MCF 10A (cell line): ENCODE measurements around the gene PDHX. TPM values are rescaled to one million over a fixed set of nuclear protein-coding genes. Genes with fewer than 3 reads are reported as not detected.

ENCODE experiments used
- BruUV-seq: library from RNA; stranded (reverse); fragments of 400-500 nt; replicated peaks from 2 replicates; lab custom pipeline; 2021; lab: Mats Ljungman, UMichigan
- CTCF ChIA-PET: fragments of 300-600 bp; sonication (Branson Sonifier 250); formaldehyde crosslinking; extraction: SDS; loops from one replicate; lab custom pipeline; 2021; ENCODE audit warnings: antibody characterized with exemption, inconsistent platforms; lab: Yijun Ruan, JAX
- POLR2A ChIA-PET: fragments of 300-600, 350-650 bp; sonication (Branson Sonifier 250); formaldehyde crosslinking; extraction: SDS; loops from one replicate; lab custom pipeline; 2020; ENCODE audit warnings: antibody characterized with exemption, inconsistent platforms; lab: Yijun Ruan, JAX
- DNase-seq: peaks from one replicate; pipeline ENCODE4 v3.0.0-alpha.2; 2018; ENCODE audit not compliant: unreplicated experiment
- H3K27ac Mint-ChIP-seq: one replicate; pipeline ENCODE4 v1.8.0; 2022; ENCODE audit warnings: mild to moderate bottlenecking, low read depth, mixed read lengths; ENCODE audit not compliant: unreplicated experiment
- H3K27me3 Mint-ChIP-seq: one replicate; pipeline ENCODE4 v1.8.0; 2022; ENCODE audit warnings: mixed read lengths; ENCODE audit not compliant: insufficient read depth, unreplicated experiment
- H3K36me3 Mint-ChIP-seq: one replicate; pipeline ENCODE4 v1.8.0; 2022; ENCODE audit warnings: mild to moderate bottlenecking, moderate library complexity, mixed read lengths; ENCODE audit not compliant: insufficient read depth, unreplicated experiment
- H3K4me1 Mint-ChIP-seq: one replicate; pipeline ENCODE4 v1.8.0; 2022; ENCODE audit warnings: mixed read lengths; ENCODE audit not compliant: insufficient read depth, unreplicated experiment
- H3K4me3 Mint-ChIP-seq: one replicate; pipeline ENCODE4 v1.8.0; 2022; ENCODE audit warnings: mild to moderate bottlenecking, moderate library complexity, mixed read lengths; ENCODE audit not compliant: unreplicated experiment
- H3K9me3 Mint-ChIP-seq: one replicate; pipeline ENCODE4 v1.8.0; 2022; ENCODE audit warnings: mixed read lengths; ENCODE audit not compliant: unreplicated experiment
- intact Hi-C: fragments of 100-400 bp; cut with micrococcal nuclease; formaldehyde crosslinking; loops from 2 replicates; pipeline ENCODE4 v1.14.1; 2022
- total RNA-seq: library from RNA; stranded (reverse); gene quantifications from 2 replicates; pipeline ENCODE4 v1.2.3, GENCODE V29; 2022
- TF ChIP-seq, protein P1 (sequence below): fragments of 200-600 bp; IDR thresholded peaks from one replicate; pipeline ENCODE4 v1.8.0; 2022; ENCODE audit warnings: antibody characterized with exemption, mild to moderate bottlenecking; ENCODE audit not compliant: unreplicated experiment

PDHX gene
- total RNA-seq, 1 experiment from 2014 or later: 35.9 TPM

- TF ChIP-seq, protein P1, sequence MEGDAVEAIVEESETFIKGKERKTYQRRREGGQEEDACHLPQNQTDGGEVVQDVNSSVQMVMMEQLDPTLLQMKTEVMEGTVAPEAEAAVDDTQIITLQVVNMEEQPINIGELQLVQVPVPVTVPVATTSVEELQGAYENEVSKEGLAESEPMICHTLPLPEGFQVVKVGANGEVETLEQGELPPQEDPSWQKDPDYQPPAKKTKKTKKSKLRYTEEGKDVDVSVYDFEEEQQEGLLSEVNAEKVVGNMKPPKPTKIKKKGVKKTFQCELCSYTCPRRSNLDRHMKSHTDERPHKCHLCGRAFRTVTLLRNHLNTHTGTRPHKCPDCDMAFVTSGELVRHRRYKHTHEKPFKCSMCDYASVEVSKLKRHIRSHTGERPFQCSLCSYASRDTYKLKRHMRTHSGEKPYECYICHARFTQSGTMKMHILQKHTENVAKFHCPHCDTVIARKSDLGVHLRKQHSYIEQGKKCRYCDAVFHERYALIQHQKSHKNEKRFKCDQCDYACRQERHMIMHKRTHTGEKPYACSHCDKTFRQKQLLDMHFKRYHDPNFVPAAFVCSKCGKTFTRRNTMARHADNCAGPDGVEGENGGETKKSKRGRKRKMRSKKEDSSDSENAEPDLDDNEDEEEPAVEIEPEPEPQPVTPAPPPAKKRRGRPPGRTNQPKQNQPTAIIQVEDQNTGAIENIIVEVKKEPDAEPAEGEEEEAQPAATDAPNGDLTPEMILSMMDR: no peak
- CTCF ChIA-PET: no interaction called here
- H3K4me1 Mint-ChIP-seq: peaks cover 33% of the 10 kb centered on the region
- H3K4me3 Mint-ChIP-seq: no peak overlapping the region
- BruUV-seq: no TSS peak
- intact Hi-C loops: no loop called here
- no peaks in the 10 kb centered on the region for H3K9me3 Mint-ChIP-seq
- H3K36me3 Mint-ChIP-seq: peaks cover 21% of the 10 kb centered on the region
- no peak overlapping the region for H3K27ac Mint-ChIP-seq
- no peak for DNase-seq
- POLR2A ChIA-PET: interaction anchor here (1.1 kb wide), 1 partner anchor 39 kb away, joined by 3 read pairs; no protein-coding TSS in a partner anchor
- no peaks in the 10 kb centered on the region for H3K27me3 Mint-ChIP-seq
These were observed 4.7 kb downstream of the PDHX start for GRCh38 chr11:34921156-34921555.

GRCh38 chr11:34924714-34925113, 8.3 kb downstream of the PDHX start:
- H3K27me3 Mint-ChIP-seq: no peaks in the 10 kb centered on the region
- peaks cover 30% of the 10 kb centered on the region for H3K4me1 Mint-ChIP-seq
- no peaks in the 10 kb centered on the region for H3K9me3 Mint-ChIP-seq
- ChIA-PET POLR2A (interaction anchor here (0.7 to 1.1 kb wide), 3 partner anchors 7 to 215 kb away, joined by 3 to 5 read pairs (median 4); partner anchors contain the start of gene APIP), CTCF (interaction anchor here (0.6 to 4.4 kb wide), 16 partner anchors 70 to 560 kb away, joined by 3 to 36 read pairs (median 4); no protein-coding TSS in a partner anchor)
- no peak overlapping the region for H3K4me3 Mint-ChIP-seq
- H3K36me3 Mint-ChIP-seq: peaks cover 11% of the 10 kb centered on the region
- no TSS peak for BruUV-seq
- intact Hi-C loops: loop anchor here (5.0 kb wide), 2 partner anchors 73 to 383 kb away; no protein-coding TSS in a partner anchor
- H3K27ac Mint-ChIP-seq: peak overlapping the region; percentile 71
- no peak for DNase-seq
- TF ChIP-seq, protein P1: no peak

DNA sequence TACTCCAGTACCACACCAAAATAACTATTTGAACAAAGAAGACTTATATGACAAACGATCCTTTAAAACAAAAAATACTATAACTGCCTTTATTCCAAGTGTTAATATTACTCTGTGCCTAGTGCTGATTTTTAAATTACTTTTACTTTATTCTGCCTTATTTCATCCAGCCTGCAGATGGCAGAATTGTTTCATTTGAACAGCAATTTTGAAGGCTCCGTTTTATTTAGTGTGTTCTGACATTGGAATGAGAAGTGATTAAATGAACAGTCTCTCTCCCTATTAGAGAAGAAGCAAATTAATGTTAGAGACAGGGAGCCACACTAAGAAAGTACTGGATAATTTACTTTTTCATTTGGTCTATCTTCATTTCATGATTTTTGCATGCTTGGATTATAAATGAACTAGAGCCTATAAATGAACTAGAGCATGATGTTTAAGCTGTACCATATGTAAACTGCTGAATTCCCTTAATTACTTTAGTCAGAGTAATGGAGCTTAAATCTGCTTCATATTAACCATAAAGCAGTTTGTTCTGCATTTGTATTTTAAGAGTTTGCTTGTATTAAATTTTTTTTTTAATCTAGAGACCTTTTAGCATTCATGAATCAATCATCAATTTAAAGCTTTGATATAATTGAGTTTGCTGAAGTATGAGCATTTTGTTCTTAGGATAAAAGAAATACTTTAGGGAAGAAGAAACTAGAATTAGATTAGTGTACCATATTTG, 9.8 kb downstream of the PDHX start:
- peak; percentile 59 for DNase-seq
- intact Hi-C loops: loop anchor here (1.0 to 5.0 kb wide), 7 partner anchors 71 to 559 kb away; no protein-coding TSS in a partner anchor
- Mint-ChIP-seq H3K9me3 (no peaks in the 10 kb centered on the region), H3K4me1 (peaks cover 34% of the 10 kb centered on the region), H3K27me3 (no peaks in the 10 kb centered on the region), H3K27ac (no peak overlapping the region), H3K4me3 (no peak overlapping the region), H3K36me3 (peaks cover 2% of the 10 kb centered on the region)
- ChIA-PET POLR2A (interaction anchor here (0.7 to 1.8 kb wide), 7 partner anchors 9 to 465 kb away, joined by 3 to 13 read pairs (median 3); partner anchors contain the start of genes APIP and PDHX), CTCF (interaction anchor here (0.6 to 1.7 kb wide), 29 partner anchors 8 to 510 kb away, joined by 3 to 33 read pairs (median 4); no protein-coding TSS in a partner anchor)
- BruUV-seq: no TSS peak
- TF ChIP-seq, protein P1: peak; percentile 68

- ChIA-PET CTCF (interaction anchor here (0.6 to 1.7 kb wide), 29 partner anchors 8 to 1034 kb away, joined by 3 to 33 read pairs (median 4); no protein-coding TSS in a partner anchor), POLR2A (interaction anchor here (0.7 to 1.8 kb wide), 7 partner anchors 9 to 465 kb away, joined by 3 to 13 read pairs (median 3); partner anchors contain the start of genes APIP and PDHX)
- Mint-ChIP-seq H3K27me3 (no peaks in the 10 kb centered on the region), H3K27ac (no peak overlapping the region), H3K4me3 (no peak overlapping the region), H3K36me3 (no peaks in the 10 kb centered on the region), H3K9me3 (no peaks in the 10 kb centered on the region), H3K4me1 (peaks cover 34% of the 10 kb centered on the region)
- TF ChIP-seq, protein P1: no peak
- DNase-seq: no peak
- intact Hi-C loops: loop anchor here (1.0 to 5.0 kb wide), 7 partner anchors 71 to 559 kb away; no protein-coding TSS in a partner anchor
- no TSS peak for BruUV-seq
These were observed 10.4 kb downstream of the PDHX start for GRCh38 chr11:34926831-34927132.
